OCI-LY7 (cell line): ENCODE data around the gene WNT2B.

Experiments used
- EZH2phosphoT487 ChIP-seq: fragments of 200-600 bp; sonication (generic); IDR thresholded peaks from 2 replicates; pipeline ENCODE4 v1.6.1; 2018; ENCODE audit warnings: low read depth, borderline replicate concordance, mild to moderate bottlenecking, mixed run types, antibody characterized with exemption, low read length, moderate library complexity, mixed read lengths
- TF ChIP-seq, protein P1 (sequence below): fragments of 200-600 bp; sonication (generic); conservative IDR thresholded peaks from 2 replicates; pipeline ENCODE4 v1.5.1; 2014; ENCODE audit warnings: mild to moderate bottlenecking, antibody characterized with exemption, low read length, moderate library complexity, mixed read lengths

DNA sequence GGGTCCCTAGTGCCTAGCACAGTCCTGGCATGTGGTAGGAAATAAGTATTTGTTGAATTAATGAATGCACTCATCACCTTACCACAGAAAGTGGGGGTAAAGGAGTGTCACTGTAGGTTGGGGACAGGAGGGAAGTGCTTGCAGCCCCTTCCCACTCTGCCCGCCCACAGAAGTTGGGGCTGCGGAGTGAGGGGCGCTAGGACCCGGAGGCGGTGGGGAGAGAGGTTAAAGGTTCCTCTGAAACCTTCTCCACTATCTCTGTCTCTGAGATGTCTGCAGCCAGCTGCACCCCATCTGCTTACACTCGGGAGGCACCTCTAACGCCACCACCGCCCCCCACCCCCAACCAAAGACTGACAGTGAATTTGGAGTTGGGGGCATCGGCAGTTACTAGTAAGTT, 1.4 kb upstream of the WNT2B start:
- TF ChIP-seq, protein P1, sequence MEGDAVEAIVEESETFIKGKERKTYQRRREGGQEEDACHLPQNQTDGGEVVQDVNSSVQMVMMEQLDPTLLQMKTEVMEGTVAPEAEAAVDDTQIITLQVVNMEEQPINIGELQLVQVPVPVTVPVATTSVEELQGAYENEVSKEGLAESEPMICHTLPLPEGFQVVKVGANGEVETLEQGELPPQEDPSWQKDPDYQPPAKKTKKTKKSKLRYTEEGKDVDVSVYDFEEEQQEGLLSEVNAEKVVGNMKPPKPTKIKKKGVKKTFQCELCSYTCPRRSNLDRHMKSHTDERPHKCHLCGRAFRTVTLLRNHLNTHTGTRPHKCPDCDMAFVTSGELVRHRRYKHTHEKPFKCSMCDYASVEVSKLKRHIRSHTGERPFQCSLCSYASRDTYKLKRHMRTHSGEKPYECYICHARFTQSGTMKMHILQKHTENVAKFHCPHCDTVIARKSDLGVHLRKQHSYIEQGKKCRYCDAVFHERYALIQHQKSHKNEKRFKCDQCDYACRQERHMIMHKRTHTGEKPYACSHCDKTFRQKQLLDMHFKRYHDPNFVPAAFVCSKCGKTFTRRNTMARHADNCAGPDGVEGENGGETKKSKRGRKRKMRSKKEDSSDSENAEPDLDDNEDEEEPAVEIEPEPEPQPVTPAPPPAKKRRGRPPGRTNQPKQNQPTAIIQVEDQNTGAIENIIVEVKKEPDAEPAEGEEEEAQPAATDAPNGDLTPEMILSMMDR: no peak
- no peak for TF ChIP-seq EZH2phosphoT487
